GM21515 (cell line): ENCODE results near the gene DHH.
A peak's percentile ranks its signal among the peaks of the same experiment; 100 is the strongest.
"Not testable (repeated sequence)": the region's sequence is repeated elsewhere in the genome, so short reads cannot be mapped to it uniquely, and the experiment has no call there.

Experiments
- ATAC-seq: cut with Tn5 transposase; IDR thresholded peaks from one replicate; pipeline ENCODE4 v1.9.1; 2021; ENCODE audit not compliant: unreplicated experiment

DHH gene

DNA sequence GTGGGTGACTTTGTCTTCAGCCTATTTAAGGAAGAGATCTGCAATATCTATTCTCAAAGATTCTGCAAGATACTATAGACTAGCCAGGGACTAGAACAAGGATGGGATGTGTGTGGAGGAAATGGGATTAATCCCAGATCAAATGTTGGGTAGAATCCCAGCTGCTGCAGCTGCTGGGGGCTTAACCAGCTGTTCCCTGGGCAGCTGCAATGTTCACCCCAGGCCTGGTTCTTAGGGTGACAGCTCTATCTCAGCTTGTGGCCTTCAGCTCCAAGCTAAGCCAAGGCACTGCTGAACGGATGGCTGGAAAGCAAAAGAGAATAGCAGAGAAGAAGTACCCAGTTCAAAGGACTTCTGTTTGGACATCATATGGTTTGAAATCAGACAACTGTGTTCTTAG lies 14.8 kb downstream of the DHH start:
- no peak for ATAC-seq

DNA sequence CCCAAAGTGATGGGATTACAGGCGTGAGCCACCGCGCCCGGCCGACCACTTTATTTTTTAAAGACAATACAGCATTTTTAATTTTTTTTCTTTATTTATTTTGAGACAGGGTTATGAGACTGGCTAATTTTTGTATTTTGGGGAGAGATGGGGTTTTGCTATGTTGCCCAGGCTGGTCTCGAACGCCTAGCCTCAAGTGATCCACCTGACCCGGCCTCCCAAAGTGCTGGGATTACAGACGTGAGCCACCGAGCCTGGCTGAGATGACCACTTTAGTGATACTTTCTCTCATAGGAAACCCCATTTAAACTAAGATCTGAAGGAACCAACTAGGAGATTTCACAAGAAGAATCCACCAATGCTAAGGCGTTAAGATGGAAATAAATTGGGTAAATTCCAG lies 23.6 kb downstream of the DHH start:
- ATAC-seq: no peak

DNA sequence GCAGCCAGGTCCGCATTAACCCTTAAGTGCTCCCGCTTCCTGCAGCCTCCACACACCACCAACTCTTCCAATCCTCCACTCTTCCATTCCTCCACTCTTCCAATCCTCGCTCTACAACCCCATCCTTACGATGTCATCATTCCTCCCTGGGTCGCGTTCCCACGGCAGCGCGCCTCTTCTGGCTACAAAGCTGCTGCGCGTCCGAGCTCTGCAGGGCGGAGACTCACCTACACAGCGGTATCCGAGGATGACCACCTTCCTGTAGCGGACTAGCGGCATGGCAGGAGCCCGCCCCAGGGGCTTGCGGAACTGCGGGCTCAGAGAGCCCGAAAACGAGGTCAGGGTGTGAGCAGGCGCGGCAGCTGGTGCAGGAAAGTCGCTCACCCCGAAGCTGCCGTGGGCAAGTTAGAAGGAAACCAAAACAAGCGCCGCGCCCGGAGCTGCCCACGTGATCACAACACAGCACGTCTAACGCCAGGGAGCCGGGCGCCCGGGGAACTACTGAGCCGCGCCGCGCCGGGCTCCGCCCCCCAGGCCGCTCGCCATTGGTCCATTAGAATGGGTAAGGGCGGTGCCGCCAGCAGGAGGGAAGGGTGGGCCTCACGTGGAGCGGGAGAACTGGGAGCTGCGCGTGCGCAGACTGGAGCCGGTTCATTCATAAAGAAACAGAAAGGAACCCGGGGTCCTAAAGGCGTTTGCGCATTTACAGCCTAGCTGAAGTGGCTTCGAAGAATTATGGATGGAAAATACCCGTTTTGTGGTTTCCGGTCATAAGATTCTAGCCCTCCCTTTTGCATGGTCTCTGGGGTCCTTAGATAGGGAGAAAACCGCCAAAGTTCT lies 24.9 kb downstream of the DHH start, which contains the start of gene RHEBL1:
RHEBL1 (minus strand) TSS at position 473 of the 840 bp plus-strand sequence; CDS start at position 279, 194 bp downstream.
- ATAC-seq: peak; percentile 94

DNA sequence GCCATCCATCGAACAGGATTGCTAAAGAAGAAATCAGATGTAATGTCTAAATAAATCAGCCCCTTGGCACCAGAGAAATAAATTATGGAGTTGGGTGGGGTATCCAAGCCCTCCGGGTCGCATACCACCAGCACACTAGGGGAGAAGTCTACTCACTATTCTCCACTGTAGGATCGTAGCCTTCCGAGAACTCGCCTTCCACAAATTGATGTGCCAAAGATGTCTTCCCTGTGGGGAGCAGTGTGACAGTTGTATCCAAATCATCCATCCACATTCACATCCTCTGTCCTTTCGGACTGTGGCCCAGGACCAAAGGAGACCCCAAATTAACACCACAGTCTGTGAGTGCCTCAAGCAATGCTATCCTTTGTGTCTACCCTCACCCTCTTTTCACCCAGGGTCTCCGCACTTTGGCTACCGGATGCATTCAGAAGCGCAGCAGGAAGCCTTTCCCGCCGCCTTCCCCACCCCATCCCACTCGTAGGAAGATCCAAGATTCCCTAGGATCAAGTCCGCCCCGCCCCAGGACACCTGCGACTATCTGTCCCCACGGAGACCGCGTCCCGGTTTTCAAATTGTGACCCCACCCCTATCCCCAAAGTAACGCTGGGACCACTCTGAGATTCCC lies 25.6 kb downstream of the DHH start:
- no peak for ATAC-seq

DNA sequence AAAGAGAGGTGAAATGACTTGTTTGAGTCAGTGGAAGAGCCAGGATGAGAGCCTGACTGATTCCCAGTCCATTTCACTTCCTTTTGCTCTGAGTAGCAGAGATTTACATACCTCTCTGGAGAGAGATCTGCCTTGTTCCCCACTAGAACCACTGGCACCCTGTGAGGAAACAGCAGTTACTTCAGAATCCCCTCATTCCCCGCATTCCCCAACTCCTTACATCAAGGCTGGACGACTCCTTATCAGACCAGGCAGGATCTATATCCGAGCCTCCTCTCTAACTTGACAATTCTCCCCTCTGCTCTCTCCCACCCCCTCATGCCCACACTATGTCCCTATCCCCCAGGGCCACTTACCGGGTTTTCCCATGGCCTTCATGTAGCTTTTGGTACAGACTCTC lies 28.5 kb downstream of the DHH start:
- ATAC-seq: no peak

DNA sequence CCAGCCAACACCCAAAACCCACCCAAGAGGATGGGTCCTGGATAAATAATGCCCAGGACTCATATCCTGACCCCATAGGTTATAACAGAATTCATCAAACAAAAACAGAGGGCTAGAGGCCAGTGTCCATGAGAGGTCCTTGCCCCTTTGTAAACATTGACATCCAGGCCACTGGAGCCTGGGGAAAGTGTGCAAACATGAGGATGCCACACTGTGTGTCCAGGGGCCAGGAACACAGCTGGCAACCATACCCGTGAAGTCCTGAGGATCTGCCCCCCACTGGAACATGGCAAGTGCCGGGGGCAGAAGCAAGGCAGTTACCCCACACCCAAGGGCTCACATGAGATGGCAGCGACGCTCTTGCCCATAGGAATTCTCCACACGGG lies 29.8 kb downstream of the DHH start:
- ATAC-seq: no peak

DNA sequence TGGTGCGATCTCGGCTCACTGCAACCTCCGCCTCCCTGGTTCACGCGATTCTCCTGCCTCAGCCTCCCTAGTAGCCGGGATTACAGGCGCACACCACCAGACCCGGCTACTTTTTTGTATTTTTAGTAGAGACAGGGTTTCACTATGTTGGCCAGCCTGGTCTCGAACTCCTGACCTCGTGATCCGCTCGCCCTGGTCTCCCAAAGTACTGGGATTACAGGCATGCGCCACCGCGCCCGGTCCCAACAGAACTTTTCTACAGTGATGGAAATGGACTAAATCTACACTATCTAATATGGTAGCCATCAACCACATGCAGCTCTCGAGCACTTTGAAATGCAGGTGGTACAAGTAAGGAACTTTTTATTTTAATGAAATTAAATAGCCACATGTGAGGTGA lies 32.7 kb downstream of the DHH start:
- ATAC-seq: not testable (repeated sequence)

DNA sequence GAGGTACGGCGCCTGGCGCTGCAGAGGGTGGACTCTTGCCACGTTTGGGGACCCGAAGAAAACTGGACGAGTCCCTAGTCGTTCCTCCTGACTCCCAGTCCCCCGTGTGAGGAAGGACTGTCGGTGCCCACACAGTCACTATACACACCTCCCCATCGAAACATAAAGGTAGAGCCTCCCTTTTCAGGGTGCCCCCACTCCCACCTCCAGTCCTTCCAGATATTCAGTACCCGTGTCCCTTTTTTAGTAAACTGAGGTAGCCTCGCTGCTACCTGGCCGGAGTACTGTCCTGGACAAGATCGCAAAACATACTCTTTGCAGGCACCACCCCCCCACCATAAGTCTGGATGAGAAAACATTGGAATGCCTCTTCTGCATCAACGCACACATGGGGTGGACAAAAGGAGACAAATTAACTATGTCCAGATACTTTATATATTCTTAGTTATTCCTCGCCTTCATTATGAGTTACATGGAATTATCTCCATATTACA lies 33.4 kb downstream of the DHH start:
- ATAC-seq: no peak

DNA sequence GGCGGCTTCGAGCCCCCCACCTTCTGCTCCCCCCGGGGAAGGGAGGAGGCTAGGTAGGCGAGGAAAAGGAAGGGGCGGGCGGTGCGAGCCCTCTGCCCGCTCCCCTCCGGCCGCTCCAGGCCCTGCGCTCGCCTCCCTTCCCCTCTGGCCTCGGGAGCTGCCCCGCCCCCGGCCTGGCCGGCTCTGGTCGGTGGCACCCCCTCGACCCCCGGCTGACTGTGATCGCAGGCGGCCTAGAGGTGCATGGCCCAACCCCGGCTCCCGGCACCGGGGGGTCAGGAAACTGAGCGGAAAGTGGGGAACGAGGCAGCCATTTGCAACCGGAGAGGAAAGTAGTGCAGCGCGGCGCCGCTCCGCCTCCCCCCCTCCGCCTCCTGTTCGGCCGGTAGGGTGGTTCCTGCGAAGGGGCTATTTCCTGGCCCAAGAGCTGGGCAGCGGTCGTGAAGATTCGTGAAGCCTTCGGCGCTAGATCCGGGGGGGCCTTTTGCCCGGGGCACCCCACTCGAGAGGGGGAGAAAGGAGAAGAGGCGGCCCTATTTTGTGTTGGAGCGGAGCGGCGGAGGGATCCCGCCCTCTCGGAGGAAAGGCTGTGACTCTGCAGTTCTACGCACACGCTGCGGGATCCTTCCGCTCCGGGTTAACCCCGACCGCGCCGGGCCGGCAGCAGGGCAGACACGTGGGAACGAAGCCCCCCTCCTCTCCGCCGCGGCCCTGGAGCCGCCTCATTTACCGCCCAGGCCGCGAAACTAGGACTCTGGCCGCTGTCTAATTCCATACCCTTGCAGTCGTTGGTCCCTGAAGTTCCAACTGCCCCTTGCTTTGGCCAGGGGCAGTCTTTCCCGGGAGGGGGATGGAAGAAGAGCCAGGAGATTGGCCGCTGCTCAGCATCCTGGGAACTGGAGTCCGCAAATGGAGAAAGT lies 34.1 kb downstream of the DHH start, which contains the start of gene KMT2D:
KMT2D (minus strand) TSS at position 558 of the 920 bp plus-strand sequence. CDS start 5,470 bp downstream, outside the sequence.
- peak; percentile 43 for ATAC-seq

DNA sequence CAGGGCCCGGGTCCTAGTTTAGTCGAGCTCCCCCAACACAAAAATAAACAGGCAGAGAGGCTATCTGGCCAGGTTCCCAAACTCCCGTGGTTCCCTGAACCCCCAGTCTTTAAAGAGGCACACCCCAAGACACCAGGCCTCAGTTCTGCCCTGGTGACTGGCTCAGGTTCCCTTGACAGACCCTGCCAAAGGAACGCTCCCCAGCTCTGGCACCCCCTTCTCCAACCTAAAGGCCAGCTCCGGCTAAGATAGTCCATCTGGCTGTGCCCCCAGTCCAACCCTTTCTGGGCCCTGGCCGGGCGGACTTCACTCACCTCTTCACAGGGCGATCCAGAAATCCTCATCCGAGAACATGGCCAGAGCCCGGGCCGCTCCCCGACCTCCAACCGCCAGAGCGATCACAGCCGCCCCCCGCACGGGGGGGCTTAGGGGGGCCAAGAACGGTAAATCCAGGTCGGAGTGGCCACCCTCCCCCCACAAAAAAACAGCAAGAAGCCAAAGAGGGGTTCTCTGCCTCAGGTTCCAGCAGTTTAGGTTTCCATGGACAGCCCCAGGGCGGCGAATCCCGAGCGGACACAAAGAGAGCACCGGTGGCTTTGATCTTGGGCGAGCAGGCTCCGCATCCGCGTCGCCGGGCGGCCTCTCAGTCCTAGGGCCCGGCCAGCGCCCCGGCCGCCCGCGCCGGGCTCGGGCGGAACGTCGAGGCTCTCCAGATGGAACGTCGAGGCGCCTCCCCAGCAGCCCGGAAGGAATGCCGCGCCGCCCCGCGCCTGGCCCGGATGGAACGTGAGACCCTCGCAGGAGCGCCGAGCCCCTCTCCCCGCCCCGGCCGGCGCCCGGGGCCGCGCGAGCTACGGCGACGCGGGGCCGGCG lies 35.1 kb downstream of the DHH start:
- peak; percentile 20 for ATAC-seq

DNA sequence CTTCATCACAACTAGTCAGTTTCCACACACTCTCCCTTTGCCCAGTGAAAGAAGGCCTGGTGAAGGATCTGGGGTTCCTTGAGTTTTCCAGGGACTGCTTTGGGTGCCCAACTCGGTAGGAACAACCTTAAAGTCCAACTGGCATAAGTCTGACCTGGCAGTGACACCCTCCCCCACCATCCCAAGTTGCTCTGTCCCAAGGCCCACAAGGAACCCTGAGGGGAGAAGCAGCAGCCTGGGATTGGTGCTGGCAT lies 35.6 kb downstream of the DHH start:
- no peak for ATAC-seq

DNA sequence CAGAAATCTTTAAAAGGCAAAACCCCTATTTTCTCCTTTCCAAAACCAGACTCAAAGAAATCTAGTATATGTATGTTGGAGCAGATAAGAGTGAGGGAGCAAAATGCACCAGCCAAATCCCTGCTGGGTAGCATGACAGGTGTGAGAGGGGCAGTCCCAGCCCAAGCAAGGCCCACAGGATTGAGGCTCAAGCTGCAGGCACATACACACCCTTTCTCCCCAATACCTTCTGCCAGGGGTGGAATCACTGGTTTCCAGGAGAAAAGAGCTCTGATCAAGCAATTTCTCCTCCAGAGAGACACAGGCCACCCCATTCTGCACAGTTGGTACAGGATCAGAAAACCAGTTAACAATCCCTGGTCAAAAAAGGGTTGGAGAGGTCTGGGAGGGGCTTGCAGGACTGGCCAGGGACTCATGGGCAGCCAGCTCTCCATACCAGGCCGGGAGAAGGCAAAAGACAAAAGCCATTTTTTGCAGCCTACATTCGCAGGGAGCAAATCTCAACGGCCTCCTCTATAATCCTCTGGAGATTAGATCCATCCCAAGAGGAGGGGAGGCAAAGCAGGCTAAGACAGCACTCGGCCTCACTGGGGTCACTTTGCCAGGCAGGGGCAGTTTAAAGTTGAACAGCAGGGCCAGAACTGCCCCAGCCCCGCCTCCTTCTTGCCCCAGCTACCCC lies 36.1 kb downstream of the DHH start:
- ATAC-seq: no peak

DNA sequence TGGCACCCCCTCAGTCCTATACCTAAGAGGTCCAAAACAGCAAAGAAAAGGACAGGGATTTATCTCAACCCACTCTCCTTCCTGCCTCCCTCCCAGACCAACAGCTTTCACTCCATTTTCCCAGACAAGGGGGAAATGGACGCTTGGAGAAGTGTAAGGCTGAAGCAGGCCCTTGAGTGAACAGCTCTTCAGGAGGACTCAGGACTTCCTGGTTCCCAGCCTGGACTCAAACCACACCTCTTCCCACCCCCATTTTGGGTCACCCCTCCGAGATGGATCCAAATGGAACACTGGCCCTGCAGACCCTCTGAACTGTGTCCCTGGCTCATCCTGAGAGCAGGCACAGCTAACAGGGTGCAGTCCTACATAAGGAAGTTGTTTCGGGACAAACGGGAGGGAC lies 36.7 kb downstream of the DHH start:
- ATAC-seq: no peak

DNA sequence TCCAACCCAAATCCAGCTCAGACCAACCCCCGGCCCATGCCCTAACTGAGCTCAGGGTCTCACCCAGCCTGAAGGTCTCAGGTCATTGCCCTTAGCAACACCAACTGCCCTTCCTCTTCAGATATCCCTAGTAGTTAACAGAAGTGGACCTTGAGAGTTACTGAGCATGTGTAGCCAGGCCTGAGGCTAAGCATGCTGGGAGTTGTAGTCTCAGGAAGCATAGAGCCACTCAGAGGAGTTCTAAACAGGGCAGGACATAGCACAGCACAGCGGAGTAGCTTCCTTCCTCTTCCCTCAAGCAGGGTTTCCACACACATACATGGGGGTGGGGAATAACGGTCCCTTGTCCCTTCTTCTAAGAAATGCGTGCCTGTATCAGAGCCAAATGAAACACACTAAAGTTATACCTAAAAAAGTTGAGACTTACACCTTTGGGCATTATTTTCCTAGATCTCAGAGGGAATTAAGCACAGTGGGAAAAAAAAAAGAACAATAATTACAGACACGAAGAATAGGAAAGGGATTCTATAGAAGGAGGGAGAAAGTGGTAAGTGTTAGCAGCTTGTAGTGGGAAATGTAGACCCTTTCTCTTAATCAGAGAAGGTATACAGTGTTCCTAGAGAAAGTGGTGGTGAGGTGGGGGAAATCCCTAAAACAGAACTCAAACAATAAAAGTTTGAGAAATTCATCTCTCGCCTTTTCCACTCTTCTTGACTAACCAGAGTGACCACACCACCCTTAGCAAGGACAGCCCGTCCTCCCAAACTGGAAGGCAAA lies 38.4 kb downstream of the DHH start:
- peak; percentile 49 for ATAC-seq

DNA sequence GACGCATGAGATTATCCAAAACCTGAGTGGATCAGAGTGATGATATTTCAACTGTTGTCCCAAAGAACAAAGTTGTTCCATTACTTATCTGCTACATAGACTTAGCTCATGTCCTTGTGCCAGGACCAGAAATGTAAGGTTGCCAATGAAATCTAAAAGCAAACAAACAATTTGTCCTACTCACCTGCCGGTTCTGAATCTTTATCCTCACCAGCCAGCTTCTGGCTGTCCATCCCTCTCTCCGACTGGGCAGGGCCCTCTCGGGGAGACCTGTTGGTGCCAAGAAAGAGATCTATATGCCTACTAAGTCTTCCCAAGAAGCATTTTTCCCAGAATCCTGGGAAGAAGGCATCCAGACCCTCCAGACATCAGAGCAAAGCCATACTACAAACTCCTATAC lies 39.5 kb downstream of the DHH start:
- no peak for ATAC-seq

DNA sequence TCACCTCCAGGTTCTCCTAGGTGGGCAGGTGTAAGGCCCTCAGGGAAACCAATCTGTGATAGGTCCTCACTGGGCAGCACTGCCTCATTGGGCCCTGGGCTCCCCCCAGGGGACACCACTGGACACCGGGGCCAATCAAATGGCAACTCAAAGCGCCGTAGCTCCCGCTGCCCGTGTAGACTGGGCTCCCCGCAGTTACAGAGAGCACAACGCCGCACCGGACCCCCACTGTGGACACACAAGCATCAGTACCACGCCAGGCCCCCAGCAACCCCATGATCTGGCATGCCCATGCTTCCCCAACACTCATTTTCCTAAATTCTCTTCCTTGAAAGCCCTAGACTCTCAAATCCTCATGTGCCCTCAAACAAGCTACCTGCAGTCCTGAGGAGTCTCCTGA lies 40.1 kb downstream of the DHH start:
- no peak for ATAC-seq

DNA sequence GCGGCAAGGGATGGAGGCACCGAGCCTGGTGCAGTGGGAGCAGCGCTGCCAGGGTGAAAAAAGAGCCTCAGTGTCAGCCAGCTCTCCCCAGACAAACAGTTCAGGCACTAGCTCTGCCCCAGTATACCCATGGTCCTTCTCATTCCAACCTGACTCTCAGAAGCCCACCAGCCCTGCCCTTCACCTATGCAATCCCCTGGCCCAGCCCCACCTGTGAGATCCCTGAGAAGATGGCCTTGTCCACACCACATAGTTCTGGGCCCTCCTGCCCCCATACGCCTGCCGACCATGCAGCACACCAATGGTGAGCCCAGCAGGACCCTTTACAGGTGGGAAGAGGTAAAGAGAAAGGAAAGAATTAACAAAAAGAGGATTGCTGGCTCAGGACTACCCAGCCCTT lies 40.5 kb downstream of the DHH start:
- no peak for ATAC-seq

DNA sequence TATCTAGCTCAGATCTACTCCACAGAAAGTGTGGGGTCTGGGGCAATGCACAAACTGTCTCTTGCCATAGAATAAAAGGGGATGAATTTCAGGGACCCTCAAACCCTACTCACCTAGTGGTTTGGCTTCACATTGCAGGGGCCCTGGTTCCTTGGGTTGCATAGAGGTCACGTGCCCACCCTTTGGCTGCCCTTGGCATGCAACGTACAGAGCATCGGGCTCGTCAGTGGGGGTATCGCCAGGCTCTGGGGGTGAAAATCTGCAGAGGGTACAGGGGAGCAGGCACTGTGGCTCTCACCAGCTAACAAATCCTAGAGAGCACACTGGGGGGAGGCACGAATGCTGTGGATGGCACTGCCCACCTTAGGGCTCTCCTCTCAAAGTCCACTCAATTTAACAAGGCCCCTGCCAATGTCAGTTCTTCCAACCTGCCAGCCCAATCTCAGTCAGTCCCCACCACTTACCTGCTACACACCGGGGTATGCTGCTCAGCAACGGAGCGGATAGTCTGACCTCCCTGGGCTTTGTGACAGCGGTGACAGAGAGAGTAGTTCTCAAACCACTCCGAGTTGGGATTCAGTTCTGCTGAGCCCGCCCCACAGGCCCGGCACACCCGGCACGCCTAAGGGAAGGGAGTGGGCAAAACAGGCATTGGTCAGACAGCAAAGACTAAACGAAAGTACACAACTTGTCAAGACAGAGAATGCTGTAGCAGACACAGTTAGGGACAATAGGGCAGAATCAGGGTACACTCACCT lies 42.0 kb downstream of the DHH start:
- ATAC-seq: no peak
